HG02938 (cell line): ENCODE data around the gene ANK2.

Experiments
- ATAC-seq: cut with Tn5 transposase; IDR thresholded peaks from one replicate; pipeline ENCODE4 v1.9.1; 2021; ENCODE audit warnings: mild to moderate bottlenecking, moderate library complexity; ENCODE audit not compliant: unreplicated experiment

The ANK2 gene

DNA sequence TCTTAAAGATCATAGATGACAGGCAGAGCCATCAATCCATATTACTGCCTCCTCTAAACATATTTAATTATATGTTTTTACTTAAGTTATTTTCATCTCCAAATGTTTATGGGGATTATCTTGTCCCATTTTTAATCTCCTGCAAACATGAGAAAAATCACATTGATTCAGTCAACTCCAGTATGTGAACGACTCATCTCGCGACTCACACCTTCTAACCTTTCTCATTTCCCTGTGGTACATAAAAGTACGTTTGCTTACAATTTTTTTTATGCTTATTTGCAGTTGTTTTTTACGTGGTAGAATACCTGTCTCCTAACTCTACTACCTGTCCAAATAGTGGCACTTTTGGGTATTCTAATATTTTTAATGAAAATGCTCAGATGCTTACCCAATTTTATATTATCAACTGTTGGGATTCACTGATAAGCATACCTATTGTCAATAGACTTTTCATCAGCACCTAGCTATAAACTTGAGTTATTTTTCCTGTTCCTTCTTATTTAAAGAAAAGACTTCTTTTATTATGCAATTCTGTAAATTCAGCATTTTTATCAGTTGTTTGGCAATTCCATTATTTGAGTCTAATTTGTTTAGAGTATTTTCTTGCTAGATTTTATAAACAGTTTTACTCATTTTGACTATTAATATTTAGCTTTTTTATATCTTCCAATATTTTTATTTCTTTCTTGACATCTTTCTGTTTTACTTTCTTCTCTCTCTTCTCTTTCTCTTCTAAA is 276.6 kb downstream of the ANK2 start:
- no peak for ATAC-seq

DNA sequence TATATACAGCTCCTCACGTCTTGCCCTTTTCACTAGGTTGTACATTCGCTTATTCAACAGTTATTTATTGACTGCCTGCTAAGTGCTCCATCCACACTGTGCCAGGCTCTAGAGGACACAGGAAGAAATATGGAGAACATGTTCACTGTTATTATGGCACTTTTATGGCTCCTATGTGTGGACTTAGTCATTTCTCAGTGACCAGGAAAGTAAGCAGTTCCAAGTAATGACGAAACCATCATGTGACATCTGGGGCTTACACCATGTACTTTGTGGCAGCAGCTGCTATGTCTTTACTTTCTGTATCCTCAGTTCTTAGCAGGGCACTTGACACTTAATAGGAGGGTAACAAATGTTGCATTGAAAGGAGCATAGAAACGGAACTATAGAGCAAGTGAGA is 278.0 kb downstream of the ANK2 start:
- no peak for ATAC-seq

DNA sequence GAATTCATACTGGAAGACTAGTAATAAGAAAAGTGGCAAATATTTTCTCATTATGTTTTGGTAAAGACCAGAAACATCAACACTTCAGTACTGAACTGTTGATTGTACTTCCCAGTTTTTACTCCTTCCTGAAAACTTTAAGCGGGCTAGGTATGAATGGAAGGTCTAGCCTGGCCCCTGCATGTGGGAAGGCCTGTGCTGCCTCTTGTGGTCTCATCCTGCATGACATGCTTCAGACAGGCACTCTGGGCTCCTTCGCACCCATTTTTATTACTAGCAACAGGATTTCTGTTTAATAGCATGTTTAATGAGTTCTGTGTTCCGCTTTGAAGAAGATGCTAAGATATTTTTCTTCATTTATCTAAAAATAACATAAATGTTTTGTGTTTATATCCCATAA is 279.1 kb downstream of the ANK2 start:
- peak; percentile 65 for ATAC-seq

DNA sequence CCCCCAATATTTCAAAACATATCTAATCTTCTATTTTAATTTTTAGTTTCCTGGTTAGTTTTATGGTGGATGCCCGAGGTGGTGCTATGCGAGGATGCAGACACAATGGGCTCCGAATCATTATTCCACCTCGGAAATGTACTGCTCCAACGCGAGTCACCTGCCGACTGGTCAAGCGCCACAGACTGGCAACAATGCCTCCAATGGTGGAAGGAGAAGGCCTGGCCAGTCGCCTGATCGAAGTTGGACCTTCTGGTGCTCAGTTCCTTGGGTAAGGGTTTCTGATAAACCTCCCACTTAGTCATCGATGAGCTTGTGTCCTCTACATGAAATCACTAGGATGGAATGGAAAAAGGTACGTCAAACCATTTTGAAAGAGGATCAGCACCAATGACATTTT is 280.7 kb downstream of the ANK2 start:
- no peak for ATAC-seq

DNA sequence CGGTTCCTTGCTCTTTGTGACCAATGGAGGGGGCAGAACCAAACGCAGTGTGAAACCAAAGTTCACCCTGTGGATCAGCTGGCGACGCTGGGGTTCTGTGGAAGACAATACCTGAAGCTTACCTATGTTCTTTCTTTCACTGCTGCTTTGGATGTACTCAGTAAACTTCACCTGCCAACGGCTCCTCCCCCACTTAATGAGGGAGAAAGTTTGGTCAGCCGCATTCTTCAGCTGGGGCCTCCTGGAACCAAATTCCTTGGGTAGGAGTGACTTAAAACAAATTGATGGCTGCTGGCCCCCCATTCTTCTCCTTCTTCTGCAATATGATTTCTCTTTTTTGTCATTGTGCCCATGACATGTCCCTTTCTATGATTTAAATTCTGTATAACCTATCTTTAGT is 282.4 kb downstream of the ANK2 start:
- no peak for ATAC-seq

DNA sequence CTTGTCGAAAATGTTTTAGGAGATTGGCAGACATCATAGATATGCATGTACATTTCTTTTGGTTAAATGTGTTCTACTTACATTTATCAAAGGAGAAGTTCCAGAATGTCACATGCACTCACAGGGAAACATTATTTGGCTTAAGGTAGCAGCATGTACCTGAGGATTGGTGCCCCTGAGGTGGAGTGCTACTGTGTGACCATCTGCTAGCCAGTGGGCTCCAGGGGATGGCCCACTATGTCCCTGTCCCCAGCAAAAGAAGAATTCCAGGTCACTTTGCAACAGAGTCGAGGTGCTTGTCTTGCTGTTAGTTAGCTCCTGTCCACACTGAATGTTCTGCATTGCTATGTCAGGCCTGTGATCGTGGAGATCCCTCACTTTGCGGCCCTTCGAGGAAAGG is 283.2 kb downstream of the ANK2 start:
- ATAC-seq, result no peak

DNA sequence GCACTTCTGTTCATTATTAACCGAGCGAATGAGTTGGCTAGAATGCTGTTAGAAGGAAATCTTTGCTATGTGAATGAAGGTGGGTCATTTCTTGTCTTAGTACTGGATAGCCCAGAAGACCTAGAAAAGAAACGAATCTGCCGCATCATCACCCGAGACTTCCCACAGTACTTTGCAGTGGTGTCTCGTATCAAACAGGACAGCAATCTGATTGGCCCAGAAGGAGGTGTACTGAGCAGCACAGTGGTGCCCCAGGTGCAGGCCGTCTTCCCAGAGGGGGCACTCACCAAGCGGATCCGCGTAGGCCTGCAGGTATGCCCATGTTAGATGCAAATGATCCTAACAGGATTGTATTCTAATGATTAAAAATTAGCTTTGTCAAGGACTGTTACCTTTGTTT is 286.3 kb downstream of the ANK2 start:
- no peak for ATAC-seq

DNA sequence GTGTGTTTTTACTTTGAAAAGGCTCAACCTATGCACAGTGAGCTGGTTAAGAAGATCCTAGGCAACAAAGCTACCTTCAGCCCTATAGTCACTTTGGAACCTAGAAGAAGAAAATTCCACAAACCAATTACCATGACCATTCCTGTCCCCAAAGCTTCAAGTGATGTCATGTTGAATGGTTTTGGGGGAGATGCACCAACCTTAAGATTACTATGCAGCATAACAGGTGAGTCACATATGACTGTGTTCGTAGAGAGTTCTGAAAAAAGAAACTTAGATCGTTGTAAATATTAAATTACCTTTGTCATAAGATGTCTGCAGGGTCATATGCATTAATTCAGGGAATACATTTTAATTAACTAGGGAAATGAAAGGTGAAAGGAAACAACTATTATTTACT is 287.1 kb downstream of the ANK2 start:
- ATAC-seq, result no peak

DNA sequence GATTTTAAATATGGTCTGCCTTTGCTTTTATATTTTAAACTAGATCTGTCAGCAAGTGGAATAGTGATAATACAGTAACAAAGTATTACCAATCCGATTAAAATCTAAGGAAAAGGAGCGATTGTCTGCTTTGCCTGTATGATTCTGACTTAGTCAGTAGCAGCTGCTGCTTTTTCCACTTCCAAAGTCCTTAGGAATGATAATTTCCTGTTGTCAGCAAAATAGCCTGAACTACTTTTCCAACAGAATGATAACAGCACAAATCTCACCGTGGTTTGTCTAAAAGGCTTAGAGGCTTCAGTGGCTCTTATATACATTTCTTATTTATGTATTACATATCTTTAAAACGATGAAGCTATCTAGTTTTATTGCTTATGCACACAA is 290.0 kb downstream of the ANK2 start:
- ATAC-seq, result no peak

DNA sequence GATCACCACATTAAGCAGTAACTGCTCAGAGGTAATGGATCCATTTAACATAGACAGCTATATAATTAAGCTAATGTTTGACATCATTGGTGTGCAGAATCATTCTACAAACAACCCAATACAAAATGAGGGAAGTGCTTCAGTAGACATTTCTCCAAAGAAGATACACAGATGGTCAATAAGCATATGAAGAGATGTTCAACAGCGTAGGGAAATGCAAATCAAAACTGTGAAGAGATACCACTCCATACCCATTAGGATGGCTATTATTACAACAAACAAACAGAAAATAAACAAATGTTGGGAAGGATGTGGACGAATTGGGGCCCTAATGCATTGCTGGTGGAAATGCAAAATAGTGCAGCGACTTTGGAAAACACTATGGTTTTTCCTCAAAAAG is 294.6 kb downstream of the ANK2 start:
- no peak for ATAC-seq

DNA sequence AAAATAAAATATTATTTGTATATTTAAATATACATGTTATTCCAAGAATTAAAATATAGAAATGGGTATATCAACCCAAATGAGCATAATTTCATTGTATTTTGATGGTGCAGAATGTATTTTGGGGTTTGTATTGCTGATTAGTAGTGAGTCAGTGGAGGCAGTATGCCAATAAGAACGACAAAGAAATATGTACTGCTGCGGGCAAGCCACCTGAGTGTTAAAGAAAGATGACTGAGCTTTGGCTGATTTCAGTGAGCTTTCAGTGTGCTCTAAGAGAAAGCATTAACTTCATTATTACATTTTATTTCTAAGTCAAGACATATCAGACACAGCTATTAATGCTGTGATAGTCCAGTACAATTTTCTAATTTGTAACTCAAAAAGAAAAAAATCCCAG is 297.8 kb downstream of the ANK2 start:
- ATAC-seq, result no peak

DNA sequence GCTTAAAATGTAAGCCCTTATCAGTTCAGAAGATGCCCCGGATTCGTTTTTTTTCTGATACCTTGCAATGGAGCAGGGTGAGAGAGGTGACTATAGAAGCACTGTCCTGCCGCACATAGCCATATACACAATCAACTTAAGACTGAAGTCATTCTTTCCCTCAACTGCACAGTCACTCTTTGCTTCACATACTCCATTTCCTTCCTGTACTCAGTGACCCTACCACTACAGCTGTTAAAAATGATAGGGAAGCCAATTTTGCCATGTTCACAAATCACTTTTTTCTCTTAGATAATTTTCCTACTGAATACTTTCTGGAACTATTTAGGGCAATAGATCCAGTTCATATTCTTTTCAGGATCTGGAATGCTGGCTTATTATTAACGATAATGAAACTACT is 300.0 kb downstream of the ANK2 start:
- peak; percentile 59 for ATAC-seq

DNA sequence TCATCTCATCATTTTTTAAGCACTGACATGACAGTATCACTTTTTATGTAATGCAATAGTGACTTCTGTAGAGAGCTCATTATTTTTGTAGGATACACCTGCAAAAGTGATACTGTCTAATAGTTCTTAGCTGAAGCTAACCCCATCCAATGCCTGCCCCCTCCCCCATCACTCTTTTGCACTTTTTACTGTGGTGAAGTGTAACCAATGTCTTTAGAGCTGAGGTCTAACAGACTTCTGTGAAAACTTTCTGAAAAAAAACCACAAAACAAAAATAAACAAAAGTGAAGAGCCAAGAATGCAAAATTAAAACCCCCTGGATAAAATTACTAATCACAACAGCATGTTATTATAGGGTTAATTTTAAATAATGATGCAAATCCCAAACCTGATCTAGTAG is 301.1 kb downstream of the ANK2 start:
- no peak for ATAC-seq

DNA sequence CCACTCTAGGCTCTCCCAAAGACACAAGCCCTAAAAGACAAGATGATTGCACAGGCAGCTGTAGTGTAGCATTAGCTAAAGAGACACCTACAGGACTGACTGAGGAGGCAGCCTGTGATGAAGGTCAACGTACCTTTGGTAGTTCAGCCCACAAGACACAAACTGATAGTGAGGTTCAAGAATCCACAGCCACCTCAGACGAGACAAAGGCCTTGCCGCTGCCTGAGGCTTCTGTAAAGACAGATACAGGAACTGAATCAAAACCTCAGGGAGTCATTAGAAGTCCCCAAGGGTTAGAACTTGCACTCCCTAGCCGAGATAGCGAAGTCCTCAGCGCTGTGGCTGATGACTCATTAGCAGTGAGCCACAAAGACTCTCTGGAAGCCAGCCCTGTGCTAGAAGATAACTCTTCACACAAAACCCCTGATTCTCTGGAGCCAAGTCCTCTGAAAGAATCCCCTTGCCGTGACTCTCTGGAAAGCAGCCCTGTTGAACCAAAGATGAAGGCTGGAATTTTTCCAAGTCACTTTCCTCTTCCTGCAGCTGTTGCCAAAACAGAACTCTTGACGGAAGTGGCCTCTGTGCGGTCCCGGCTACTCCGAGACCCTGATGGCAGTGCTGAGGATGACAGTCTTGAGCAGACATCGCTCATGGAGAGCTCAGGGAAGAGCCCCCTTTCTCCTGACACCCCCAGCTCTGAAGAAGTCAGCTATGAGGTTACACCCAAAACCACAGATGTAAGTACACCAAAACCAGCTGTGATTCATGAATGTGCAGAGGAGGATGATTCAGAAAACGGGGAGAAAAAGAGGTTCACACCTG is 306.3 kb downstream of the ANK2 start:
- ATAC-seq, result peak; percentile 98

DNA sequence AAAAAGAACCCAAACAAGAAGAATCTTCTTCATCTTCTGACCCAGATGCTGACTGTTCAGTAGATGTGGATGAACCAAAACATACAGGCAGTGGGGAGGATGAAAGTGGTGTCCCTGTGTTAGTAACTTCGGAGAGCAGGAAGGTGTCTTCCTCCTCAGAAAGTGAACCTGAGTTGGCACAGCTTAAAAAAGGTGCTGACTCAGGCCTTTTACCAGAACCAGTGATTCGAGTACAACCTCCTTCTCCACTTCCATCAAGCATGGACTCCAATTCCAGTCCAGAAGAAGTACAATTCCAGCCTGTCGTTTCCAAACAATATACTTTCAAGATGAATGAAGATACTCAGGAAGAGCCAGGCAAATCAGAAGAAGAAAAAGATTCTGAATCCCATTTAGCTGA is 307.0 kb downstream of the ANK2 start:
- no peak for ATAC-seq

DNA sequence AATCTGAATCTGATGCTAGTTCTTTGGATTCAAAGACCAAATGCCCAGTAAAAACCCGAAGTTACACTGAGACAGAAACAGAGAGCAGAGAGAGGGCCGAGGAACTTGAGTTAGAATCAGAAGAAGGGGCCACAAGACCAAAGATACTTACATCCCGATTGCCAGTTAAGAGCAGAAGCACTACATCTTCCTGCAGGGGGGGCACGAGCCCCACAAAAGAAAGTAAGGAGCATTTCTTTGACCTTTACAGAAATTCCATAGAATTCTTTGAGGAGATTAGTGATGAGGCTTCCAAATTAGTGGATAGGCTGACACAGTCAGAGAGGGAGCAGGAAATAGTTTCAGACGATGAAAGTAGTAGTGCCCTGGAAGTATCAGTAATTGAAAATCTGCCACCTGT is 309.3 kb downstream of the ANK2 start:
- no peak for ATAC-seq

DNA sequence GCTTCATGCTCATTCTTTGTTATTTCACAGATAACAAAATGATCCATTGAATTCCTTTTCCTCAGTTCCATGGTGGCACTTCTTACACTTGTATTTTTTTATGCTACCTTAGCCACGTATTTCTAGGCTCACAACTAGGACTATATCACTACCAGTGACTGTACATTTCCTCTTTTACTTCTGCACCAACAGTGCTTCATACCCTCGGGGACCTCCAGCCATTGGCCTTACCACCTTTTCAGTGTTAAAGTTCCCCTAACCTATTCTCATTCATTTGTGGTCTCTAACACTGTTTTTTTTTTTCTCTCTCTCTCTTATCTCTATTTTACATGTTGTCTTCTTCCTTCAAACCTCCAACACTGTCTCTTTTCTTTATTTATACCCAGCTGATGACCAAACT is 315.9 kb downstream of the ANK2 start:
- ATAC-seq, result no peak

DNA sequence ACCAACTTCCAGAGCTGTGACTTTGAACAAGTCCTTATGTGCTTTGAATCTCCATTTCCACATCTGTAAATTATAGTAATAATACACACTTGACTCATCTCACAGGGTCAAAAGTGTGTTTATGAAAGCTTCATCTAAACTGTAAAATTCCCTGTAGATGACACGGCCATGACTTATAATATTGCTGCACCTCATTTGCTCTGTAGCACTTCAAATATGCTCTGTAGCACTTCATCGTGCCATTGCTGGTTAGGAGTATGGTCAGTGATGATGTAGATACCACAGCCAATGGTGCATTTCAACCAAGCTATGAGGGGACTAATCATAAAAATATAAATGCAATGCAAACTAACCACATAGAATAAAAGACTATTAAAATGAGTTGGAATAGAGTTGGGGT is 318.6 kb downstream of the ANK2 start:
- no peak for ATAC-seq

DNA sequence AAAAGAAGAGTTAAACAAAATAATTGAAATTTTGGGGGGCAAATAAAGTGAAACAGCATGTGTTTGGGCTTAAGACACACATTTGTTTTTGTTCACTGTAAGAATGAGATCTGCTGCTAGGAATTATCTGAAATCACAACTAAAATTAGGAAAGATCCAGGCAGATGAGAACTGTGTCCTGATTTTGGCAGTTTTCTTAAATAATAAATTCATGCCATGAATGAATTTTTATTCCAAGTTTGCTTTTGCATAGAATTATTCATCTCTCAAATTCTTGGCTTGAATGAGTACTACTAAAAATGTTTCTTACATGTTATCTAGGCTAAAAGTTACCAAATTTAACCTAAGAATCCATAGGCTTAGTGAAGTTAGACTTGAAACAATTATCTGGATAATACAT is 321.7 kb downstream of the ANK2 start:
- no peak for ATAC-seq

DNA sequence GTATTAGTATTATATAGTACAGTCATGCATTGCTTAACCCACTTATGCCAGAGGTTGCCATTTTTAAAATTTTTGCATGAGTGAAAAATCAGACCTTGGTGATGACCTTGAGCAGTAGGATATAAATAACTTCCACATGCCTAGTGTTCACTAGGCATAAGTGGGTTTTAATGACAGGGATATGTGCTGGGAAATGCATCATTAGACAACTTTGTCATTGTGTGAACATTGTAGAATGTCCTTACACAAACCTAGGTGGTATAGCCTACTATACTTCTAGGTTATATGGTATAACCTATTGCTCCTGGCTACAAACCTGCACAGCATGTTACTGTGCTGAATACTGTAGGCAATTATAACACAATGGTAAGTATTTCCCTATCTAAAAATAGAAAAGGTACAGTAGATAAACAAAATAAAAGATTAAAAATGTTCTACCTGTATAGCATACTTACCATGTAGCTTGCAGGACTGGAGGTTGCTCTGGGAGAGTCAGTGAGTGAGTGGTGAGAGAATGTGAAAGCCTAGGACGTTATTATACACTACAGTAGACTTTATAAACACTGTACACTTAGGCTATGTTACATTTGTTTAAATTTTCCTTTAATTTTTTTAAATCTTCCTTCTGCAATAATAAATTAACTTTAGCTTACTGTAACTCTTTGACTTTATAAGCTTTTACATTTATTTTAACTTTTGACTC is 326.7 kb downstream of the ANK2 start:
- no peak for ATAC-seq

DNA sequence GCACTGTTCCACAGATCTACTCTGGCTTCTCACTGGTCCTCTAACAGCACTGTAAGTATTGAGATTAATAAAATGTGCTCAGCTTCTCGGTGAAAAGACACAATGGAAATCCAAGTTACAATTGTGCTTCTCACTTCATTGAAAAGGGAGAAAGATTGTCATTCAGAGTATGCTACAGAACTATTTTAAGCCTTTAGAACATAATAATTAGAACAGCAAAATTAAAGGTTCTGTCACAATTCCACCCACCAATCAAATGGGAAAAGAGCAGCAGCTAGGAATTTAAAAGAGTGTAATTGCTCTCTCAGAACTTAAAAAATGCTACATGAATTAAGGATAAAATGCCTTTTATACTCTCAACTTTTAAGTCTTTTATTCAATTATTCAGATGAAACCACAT is 329.4 kb downstream of the ANK2 start:
- ATAC-seq, result no peak

DNA sequence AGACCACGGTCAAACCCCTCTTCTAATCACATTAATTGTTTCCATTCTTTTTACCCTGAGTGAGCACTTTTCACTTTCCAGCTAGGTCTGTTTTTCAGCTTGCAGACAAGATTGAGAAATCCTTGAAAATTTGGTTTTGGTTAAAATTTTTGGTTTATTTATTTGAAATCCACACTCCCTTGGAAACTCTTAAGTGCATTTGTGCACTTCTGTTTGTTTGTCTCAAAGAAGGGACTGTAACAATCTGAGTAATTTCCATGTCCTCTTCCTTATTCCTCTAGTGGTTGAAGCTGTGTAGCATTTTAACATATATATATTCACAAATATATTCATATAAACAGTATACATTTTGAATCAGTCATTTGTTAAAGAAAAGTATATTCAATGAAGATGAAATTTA is 333.3 kb downstream of the ANK2 start:
- ATAC-seq, result no peak
